Activated CD4-positive, CD25-positive, alpha-beta regulatory T cell treated with anti-CD3 and anti-CD28 coated beads, Interleukin-2, amount 50 U/mL, for 72 hours (primary cell): Measurements from ENCODE around the gene EFR3B.

Source experiments
- DNase-seq: peaks from one replicate; pipeline ENCODE4 v3.0.0; 2021

EFR3B gene

GRCh38 chr2:25074826-25075225 lies 33.0 kb downstream of the EFR3B start:
- DNase-seq = no peak

GRCh38 chr2:25076749-25077148 lies 34.9 kb downstream of the EFR3B start:
- DNase-seq = no peak

- DNase-seq = no peak
Observed at GRCh38 chr2:25077789-25078169, 35.9 kb downstream of the EFR3B start.

- DNase-seq = no peak
Observed at GRCh38 chr2:25078170-25079049, 36.5 kb downstream of the EFR3B start.

DNA sequence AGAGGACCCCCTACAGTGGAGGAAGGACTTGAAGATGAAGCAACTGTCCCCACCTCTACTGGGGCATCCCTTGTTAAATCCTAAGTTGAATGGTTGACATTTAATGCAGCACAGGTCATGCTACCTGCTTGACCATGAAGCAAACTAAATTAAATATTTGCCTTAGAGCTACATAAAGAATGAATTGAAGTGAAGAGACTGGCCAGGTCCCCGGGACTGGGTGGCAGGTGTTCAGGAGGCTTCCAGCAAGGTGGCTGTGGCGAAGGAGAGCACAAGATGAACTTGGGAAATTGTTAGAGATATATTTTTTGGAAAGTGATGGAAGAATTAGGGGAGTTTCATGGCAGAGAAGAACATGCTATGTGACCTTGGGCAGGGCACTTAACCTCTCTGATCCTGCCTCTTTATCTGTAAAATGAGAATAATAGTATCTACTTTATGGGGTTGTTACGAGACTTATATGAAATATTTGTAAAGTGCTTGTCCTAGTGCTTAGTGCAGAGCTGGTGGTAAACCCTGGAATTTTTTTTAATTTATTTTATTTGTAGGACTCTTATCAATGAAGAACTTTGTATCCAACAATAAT lies 37.3 kb downstream of the EFR3B start:
- no peak for DNase-seq

GRCh38 chr2:25081237-25081790 lies 39.4 kb downstream of the EFR3B start:
- no peak for DNase-seq

- DNase-seq = no peak
Observed at GRCh38 chr2:25082002-25082622, 40.2 kb downstream of the EFR3B start.

DNA sequence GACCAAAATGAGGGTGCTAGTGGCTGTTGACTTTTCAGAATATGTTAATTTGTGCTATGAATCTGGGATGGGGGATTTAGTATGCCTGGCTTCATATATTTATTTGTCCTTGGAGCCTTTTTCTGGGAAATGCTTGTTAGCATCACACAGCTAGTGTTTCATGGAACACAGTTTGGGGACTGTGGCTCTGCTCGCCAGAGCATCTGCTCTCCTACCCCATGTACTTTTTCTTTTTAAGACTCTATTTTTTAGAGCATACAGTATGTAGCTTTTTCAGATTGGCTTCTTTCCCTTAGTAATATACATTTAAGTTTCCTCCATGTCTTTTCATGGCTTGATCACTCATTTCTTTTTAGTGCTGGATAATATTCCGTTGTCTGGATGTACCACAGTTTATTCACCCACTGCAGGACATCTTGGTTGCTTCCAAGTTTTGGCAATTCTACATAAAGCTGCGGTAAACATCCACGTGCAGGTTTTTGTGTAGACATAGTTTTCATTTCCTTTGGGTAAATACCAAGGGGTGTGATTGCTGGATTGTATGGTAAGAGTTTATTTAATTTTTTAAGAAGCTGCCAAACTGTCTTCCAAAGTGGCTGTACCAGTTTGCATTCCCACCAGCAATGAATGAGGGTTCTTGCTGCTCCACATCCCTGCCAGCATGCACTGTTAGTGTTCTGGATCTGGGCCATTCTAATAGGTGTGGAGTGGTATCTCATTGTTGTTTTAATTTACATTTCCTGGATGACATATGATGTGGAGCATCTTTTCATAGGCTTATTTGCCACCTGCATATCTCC lies 44.1 kb downstream of the EFR3B start:
- no peak for DNase-seq

GRCh38 chr2:25088817-25089516 lies 47.1 kb downstream of the EFR3B start:
- no peak for DNase-seq

GRCh38 chr2:25089605-25090315 lies 47.9 kb downstream of the EFR3B start:
- no peak for DNase-seq

- DNase-seq = no peak
Observed at GRCh38 chr2:25090801-25091200, 48.9 kb downstream of the EFR3B start.

GRCh38 chr2:25091265-25091664 lies 49.4 kb downstream of the EFR3B start:
- no peak for DNase-seq

- DNase-seq = no peak
Observed at GRCh38 chr2:25098056-25098455, 56.2 kb downstream of the EFR3B start.

DNA sequence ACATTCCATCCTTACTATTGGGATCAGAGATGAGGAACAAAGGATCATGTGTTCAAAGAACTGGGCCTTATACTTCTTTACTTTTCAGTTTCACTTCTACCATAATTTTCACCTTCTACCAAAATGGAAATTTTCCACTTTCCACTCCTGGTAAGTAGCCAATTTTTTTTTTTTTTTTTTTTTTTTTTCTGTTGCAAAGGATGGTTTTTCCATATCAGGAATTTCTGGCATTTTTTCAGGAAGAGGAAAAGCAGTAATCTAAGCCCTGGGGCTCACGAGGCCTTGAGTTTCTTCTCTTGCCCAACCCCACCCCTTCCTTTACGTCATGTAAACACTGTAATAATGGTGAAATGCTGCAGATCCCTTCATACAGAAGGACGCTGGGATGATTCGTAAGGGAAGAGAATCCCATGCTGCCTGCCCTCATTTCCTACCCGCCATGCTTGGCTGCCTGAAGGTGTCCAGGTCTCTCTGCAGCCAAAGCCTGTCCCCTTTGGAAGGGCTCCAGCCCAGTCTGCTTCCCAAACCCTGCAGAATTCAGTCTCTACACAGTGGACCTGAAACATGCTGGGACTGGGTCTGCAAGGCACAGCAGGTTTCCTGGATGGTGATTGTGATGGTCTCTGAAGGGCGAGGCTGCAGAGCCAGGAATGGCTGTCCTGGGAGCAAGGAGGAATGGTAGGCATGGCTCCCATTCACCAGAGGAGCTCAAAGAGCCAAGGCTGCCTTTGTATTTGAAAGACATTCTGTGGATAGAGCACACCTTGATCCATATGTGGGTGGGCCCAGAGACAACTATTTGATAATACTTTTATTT lies 57.0 kb downstream of the EFR3B start:
- no peak for DNase-seq

DNA sequence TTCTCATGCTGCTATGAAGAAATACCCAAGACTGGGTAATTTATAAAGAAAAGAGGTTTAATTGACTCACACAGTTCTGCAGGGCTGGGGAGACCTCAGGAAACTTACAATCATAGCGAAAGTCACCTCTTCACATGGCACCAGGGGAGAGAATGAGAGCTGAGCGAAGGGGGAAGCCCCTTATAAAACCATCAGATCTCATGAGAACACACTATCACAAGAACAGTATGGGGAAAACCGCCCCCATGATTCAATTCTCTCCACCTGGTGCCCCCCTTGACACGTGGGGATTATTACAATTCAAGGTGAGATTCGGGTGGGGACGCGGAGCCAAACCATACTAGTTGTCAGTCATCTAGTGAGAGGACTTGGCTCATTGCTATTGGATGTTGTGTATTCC lies 60.5 kb downstream of the EFR3B start:
- DNase-seq = peak; percentile 36

DNA sequence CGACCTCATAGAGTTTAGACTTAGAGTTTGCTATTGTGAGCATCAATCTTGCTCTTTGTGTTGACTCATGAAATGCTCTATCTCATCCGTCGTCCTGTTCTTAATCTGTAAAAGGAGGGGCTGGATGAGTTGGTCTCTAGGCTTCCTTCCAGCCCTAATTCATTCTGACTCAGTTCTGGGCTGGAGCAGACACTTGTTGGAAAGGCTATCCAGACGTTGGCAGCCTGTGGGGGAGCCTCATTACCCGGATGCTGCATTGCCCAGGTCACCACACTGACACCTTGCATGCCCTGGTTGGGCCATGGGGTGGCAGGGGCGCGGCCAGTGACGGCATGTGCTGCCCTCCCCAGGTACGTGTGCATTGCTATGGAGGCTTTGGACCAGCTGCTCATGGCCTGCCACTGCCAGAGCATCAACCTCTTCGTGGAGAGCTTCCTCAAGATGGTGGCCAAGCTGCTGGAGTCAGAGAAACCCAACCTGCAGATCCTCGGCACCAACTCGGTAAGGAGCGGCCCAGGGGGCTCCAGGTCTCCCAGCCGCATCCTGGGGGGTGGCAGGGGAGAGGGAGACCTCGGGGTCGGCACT lies 61.5 kb downstream of the EFR3B start:
- DNase-seq = no peak

GRCh38 chr2:25104736-25105135 lies 62.9 kb downstream of the EFR3B start:
- DNase-seq = no peak

- DNase-seq = no peak
Observed at GRCh38 chr2:25105336-25106085, 63.6 kb downstream of the EFR3B start.

- DNase-seq = no peak
Observed at GRCh38 chr2:25109822-25110221, 67.9 kb downstream of the EFR3B start.

GRCh38 chr2:25112113-25112512 lies 70.2 kb downstream of the EFR3B start:
- no peak for DNase-seq
